Adrenal gland (tissue), 12 donors: ENCODE measurements around the gene PFKFB2. TPM values are rescaled to one million over a fixed set of nuclear protein-coding genes. Genes with fewer than 3 reads are reported as not detected.

Experiments
- DNase-seq, 7 donors: peaks; one replicate each; pipeline ENCODE4 v3.0.0-alpha.2; 2019 to 2020
- H3K27ac ChIP-seq, 5 donors: fragments of 200-600 bp; sonication (generic) in 4 of 5; 1 replicate in 3 of 5; 2 replicates in 2 of 5; pipeline versions ENCODE4 v1.5.1 to v1.8.0; 2016 to 2020; ENCODE audit warnings: mild to moderate bottlenecking in 1 of 5
- H3K27me3 ChIP-seq: fragments of 200-600 bp; 2 replicates; pipeline ENCODE4 v1.8.0; 2021
- H3K36me3 ChIP-seq, 2 donors: fragments of 200-600 bp; replicated peaks in 1 of 2; 1 replicate in 1 of 2; 2 replicates in 1 of 2; pipeline versions ENCODE4 v1.5.1 to v1.8.0; 2018 to 2022
- H3K4me1 ChIP-seq, 2 donors: fragments of 200-600 bp; replicated peaks in 1 of 2; 1 replicate in 1 of 2; 2 replicates in 1 of 2; pipeline versions ENCODE4 v1.5.1 to v1.8.0; 2018 to 2021
- H3K4me3 ChIP-seq, 4 donors: fragments of 200-600 bp; sonication (generic) in 3 of 4; one replicate each; pipeline ENCODE4 v1.5.1; 2016 to 2018
- H3K9me3 ChIP-seq, 3 donors: fragments of 200-600 bp; sonication (generic) in 1 of 3; replicated peaks in 1 of 3; 1 replicate in 2 of 3; 2 replicates in 1 of 3; pipeline versions ENCODE4 v1.5.1 to v1.8.0; 2016 to 2021
- POLR2A ChIP-seq, 2 donors: fragments of 450-650 bp; IDR thresholded peaks; one replicate each; pipeline ENCODE4 v1.6.1; 2017; ENCODE audit warnings: antibody characterized with exemption in 2 of 2, mild to moderate bottlenecking in 2 of 2, moderate library complexity in 1 of 2
- WGBS, 4 donors: extraction: QIAGEN DNeasy Blood & Tissue Kit in 2 of 4; methylation state at CpG; one replicate each; pipeline versions ENCODE4 v1.1.5 to v1.1.7; 2013 to 2017; 5-methylcytosine and 5-hydroxymethylcytosine counted together
- intact Hi-C, 2 donors: fragments of 100-400 bp; cut with DNase I; formaldehyde crosslinking; loops; one replicate each; pipeline versions ENCODE4 v1.14.1 to v1.15.0; 2022 to 2023
- polyA plus RNA-seq, 3 donors: library from polyadenylated mRNA; stranded (reverse); fragments of 200-250 nt in 2 of 3; fragments of 350-450 nt in 1 of 3; fragmentation: Illumina TruSeq in 1 of 3; extraction: RNeasy Lipid Tissue Mini Kit (QIAGEN cat#74804) in 1 of 3; gene quantifications; one replicate each; pipeline ENCODE4 v1.2.3, GENCODE V29; 2013 to 2014
- total RNA-seq, 9 donors: library from RNA; depleted of rRNA in 4 of 9; stranded (reverse); fragments of >200 nt in 4 of 9; fragments of 120-200 nt in 1 of 9; fragmentation: NEBNext Ultra II Directional in 1 of 9; extraction: Animal tissue kit (Norgen Biotek cat#: 25700) in 1 of 9; gene quantifications; one replicate each; pipeline versions ENCODE4 v1.1.0 to v1.2.4, GENCODE V29; 2013 to 2023
- TF ChIP-seq, protein P1 (sequence below), 6 experiments: fragments of 450-650 bp in 4 of 6; fragments of 200-600 bp in 2 of 6; sonication (generic) in 1 of 6; IDR thresholded peaks; 1 replicate in 5 of 6; 2 replicates in 1 of 6; pipeline versions ENCODE4 v1.5.1 to v1.8.0; 2016 to 2021; ENCODE audit warnings: antibody characterized with exemption in 6 of 6, mild to moderate bottlenecking in 2 of 6, moderate library complexity in 1 of 6
- donor health status: healthy with polysubstance abuse.
- donor health status: Bipolar disorder and iron deficiency.
- donor health status: DM: yes; HTN: yes; CAD: no.
- donor health status: DM: no; HTN: no; CAD: no.
- donor health status: DM: no; HTN: no; CAD: no.
- donor health status: DM: yes; HTN: yes; CAD: no.

Gene PFKFB2
- total and polyA plus RNA-seq, 12 donors: 3.9 to 25.8 (median 13.5) TPM

DNA sequence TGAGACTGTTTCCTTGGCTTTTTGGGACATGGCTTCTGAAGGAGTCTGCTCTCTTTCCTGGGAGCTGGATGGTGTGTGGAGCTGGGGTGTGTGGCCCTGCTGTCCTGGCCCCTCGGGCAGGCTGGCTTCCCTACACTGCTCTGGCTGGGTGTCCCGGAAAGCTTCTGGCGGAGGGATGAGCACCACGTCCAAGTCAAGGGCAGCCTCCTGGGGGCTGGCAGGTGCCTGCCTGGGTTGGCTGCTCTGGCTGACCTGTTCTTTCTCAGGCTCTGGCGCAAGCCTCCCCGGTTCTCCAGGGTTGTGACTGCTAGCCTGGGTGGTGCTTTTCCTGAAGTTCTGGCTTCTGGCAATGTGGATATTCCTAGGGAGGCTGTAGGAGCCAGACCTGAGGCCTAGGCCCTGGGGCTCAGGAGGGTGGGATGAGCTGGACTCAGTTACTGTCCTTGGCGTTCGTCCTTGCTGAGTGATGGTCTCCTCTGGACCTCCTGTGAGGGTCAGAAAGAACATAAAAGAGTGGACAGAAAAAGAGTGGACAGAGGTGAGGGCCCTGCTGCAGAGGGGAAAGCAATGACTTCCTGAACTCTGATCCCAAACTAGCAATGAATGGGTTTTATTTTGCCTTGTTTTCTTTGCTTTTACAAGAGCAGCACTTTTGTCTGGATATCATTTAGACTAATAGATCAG lies 29.9 kb upstream of the PFKFB2 start:
- Histone ChIP-seq H3K4me1 (peaks cover 36 to 46% of the 10 kb centered on the region in 2 donors), H3K27ac (peak overlapping the region in 3 of 5 donors; percentile 94 to 96 (median 95)), H3K4me3 (no peak overlapping the region), H3K36me3 (no peaks in the 10 kb centered on the region), H3K27me3 (no peaks in the 10 kb centered on the region), H3K9me3 (no peaks in the 10 kb centered on the region)
- TF ChIP-seq POLR2A (IDR thresholded peaks at IDR 0.05): no peak
- DNase-seq: peak in 3 of 7 donors; percentile 22 to 38 (median 35)
- WGBS, 4 donors: 62 to 83% (median 67%) methylated on average over 2 to 8 of the region's 8 CpGs
- intact Hi-C loops: no loop called here

DNA sequence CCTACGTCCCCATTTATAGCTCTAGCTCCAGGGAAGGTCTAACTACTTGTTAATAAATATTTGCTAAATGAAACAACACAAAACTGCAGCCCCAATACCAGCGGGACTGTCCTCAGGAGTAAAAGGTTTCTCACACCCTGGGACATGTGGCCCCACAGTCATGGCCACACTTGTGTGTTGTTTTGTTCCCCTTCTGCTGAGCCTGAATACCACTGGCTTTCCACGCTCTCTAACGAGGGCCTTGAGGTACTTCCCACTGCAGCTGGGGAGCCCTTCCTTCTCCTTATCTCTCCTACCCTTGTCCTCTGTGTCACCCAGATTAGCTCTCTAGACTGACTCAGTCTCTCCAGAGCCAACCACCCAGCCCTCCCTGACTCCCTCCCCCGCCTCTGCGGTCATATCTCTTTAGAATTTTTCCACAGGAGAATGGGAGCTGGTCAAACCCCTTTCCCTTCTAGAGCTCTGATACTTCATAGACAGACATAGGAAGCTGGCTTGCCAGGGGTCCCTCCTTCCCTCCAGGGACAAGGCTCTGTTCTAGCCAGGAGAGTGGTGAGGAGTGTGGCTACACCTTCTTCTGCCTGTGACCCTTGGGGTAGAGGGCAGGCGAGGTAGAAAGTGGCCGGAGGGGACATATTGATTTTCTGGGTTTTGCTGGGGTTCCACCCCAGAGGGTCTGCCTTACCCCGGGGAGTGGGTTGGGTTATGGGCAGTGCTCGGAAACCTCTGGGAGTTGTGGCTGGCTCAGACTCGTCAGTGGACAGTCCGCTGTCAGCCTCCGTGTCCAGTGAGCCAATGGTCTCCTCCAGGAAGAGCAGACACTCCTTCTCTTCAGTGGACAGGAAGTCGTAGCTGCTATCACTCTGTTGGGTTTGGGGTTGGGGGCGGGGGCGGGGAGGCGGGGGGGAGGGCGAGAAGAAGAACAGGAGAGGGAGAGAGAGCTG lies 28.6 kb upstream of the PFKFB2 start:
- TF ChIP-seq, protein P1, sequence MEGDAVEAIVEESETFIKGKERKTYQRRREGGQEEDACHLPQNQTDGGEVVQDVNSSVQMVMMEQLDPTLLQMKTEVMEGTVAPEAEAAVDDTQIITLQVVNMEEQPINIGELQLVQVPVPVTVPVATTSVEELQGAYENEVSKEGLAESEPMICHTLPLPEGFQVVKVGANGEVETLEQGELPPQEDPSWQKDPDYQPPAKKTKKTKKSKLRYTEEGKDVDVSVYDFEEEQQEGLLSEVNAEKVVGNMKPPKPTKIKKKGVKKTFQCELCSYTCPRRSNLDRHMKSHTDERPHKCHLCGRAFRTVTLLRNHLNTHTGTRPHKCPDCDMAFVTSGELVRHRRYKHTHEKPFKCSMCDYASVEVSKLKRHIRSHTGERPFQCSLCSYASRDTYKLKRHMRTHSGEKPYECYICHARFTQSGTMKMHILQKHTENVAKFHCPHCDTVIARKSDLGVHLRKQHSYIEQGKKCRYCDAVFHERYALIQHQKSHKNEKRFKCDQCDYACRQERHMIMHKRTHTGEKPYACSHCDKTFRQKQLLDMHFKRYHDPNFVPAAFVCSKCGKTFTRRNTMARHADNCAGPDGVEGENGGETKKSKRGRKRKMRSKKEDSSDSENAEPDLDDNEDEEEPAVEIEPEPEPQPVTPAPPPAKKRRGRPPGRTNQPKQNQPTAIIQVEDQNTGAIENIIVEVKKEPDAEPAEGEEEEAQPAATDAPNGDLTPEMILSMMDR (IDR thresholded peaks at IDR 0.05): no peak
- peak in 1 of 2 donors; percentile 73 for TF ChIP-seq POLR2A (IDR thresholded peaks at IDR 0.05)
- Histone ChIP-seq H3K27me3 (no peaks in the 10 kb centered on the region), H3K36me3 (no peaks in the 10 kb centered on the region), H3K4me3 (no peak overlapping the region), H3K9me3 (no peaks in the 10 kb centered on the region), H3K27ac (peak overlapping the region; percentile 86 to 96 (median 94)), H3K4me1 (peaks cover 36 to 46% of the 10 kb centered on the region in 2 donors)
- 42 to 60% (median 44%) methylated on average over 14 to 18 of the region's 18 CpGs for WGBS, 4 donors
- intact Hi-C loops: no loop called here
- peak; percentile 72 to 92 (median 89) for DNase-seq

DNA sequence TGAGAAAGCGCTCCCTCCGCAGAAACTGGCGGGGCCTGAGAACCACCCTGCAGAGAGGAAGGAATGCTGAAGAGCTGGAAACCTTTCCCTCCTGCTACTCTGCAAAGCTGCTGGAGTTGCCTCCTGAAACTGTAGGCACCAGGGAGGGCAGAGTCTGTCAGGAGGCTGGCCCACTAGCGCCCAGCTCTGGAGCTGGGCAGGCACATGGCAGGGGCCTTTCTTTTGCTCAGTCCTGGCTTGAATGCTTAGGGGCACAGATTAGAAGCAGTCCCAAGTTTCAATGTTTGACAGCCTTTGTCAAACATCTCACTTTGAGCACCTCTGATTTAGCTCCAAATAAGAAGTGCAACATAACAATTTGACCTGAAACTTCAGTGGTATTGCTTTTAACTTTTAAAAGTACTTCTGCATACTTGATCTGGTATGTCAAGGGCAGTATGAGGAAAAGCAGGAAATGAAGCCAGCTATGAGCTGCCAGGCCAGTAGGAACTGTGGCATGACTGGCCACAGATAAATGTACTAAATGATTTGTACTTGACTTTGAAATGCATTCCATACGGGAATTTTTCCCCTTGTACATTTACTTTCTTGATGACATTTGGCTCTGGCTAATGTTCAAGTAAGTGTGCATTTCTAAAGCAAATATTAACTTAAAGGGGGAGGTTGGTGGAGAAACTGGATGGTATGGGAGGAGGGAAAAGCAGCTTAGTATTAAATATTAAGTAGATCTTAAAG lies 27.8 kb upstream of the PFKFB2 start:
- Histone ChIP-seq H3K4me3 (no peak overlapping the region), H3K27me3 (no peaks in the 10 kb centered on the region), H3K9me3 (no peaks in the 10 kb centered on the region), H3K27ac (peak overlapping the region; percentile 74 to 96 (median 94)), H3K36me3 (no peaks in the 10 kb centered on the region), H3K4me1 (peaks cover 36 to 46% of the 10 kb centered on the region in 2 donors)
- peak; percentile 33 to 82 (median 71) for DNase-seq
- 38 to 51% (median 43%) methylated on average over 5 of the region's 5 CpGs for WGBS, 4 donors
- TF ChIP-seq POLR2A (IDR thresholded peaks at IDR 0.05): peak in 1 of 2 donors; percentile 39
- TF ChIP-seq, protein P1 (IDR thresholded peaks at IDR 0.05): no peak
- intact Hi-C loops: no loop called here

DNA sequence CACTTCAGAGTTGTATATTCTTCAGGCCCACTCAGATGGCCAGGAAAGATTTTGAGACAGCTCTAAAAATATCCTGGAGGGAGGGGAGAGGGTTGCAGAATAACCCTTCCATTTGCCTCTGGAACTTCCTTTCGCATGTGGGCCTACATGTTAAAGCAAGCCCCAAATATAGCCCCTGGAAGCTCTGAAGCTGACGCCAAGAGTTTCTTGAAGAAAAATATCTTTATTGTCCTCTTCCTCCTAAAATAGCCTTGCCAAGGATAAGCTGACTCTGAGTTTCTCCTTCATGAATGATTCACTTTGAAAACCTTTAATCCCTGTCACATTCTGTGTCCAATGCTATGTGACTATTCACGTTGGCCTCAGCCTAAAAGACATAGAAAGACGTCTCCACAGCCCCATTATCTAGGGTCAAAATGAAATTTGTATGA lies 27.0 kb upstream of the PFKFB2 start:
- Histone ChIP-seq H3K36me3 (no peaks in the 10 kb centered on the region), H3K4me3 (no peak overlapping the region), H3K9me3 (no peaks in the 10 kb centered on the region), H3K27me3 (no peaks in the 10 kb centered on the region), H3K27ac (peak overlapping the region; percentile 67 to 96 (median 94)), H3K4me1 (peaks cover 36 to 46% of the 10 kb centered on the region in 2 donors)
- 7 to 22% (median 15%) methylated on average over 4 of the region's 4 CpGs for WGBS, 4 donors
- DNase-seq: peak in 1 of 7 donors; percentile 28
- intact Hi-C loops: no loop called here
- TF ChIP-seq, protein P1 (IDR thresholded peaks at IDR 0.05): no peak
- peak in 1 of 2 donors; percentile 21 for TF ChIP-seq POLR2A (IDR thresholded peaks at IDR 0.05)
